HG03060 (cell line): ENCODE measurements around the gene TSPAN9.

Experiments used
- ATAC-seq: cut with Tn5 transposase; IDR thresholded peaks from one replicate; pipeline ENCODE4 v1.9.1; 2021; ENCODE audit warnings: low read depth, moderate number of reproducible peaks; ENCODE audit not compliant: unreplicated experiment

Gene TSPAN9

GRCh38 chr12:3157581-3158323 lies 80.6 kb downstream of the TSPAN9 start:
- ATAC-seq: no peak

GRCh38 chr12:3158851-3159465 lies 81.8 kb downstream of the TSPAN9 start:
- ATAC-seq: no peak

- no peak for ATAC-seq
Observed at GRCh38 chr12:3160081-3160480, 82.9 kb downstream of the TSPAN9 start.

GRCh38 chr12:3161861-3162260 lies 84.7 kb downstream of the TSPAN9 start:
- no peak for ATAC-seq

- no peak for ATAC-seq
Observed at GRCh38 chr12:3164454-3165077, 87.4 kb downstream of the TSPAN9 start.

GRCh38 chr12:3165078-3165980 lies 88.2 kb downstream of the TSPAN9 start:
- ATAC-seq: no peak

GRCh38 chr12:3167636-3168035 lies 90.5 kb downstream of the TSPAN9 start:
- ATAC-seq: no peak

GRCh38 chr12:3168223-3169221 lies 91.3 kb downstream of the TSPAN9 start:
- no peak for ATAC-seq

- no peak for ATAC-seq
Observed at GRCh38 chr12:3170423-3171194, 93.4 kb downstream of the TSPAN9 start.

- ATAC-seq: no peak
Observed at GRCh38 chr12:3171195-3171591, 94.0 kb downstream of the TSPAN9 start.

GRCh38 chr12:3172124-3173007 lies 95.2 kb downstream of the TSPAN9 start:
- ATAC-seq: no peak

GRCh38 chr12:3173008-3173553 lies 95.9 kb downstream of the TSPAN9 start:
- no peak for ATAC-seq

- no peak for ATAC-seq
Observed at GRCh38 chr12:3173912-3174311, 96.7 kb downstream of the TSPAN9 start.

GRCh38 chr12:3175238-3175637 lies 98.1 kb downstream of the TSPAN9 start:
- no peak for ATAC-seq

GRCh38 chr12:3176754-3177153 lies 99.6 kb downstream of the TSPAN9 start:
- ATAC-seq: no peak

- no peak for ATAC-seq
Observed at GRCh38 chr12:3177778-3178425, 100.7 kb downstream of the TSPAN9 start.

GRCh38 chr12:3178671-3179313 lies 101.6 kb downstream of the TSPAN9 start:
- ATAC-seq: no peak
